Measurements from ENCODE around the gene POU2F1. TPM values are rescaled to one million over a fixed set of nuclear protein-coding genes. Genes with fewer than 3 reads are reported as not detected.

Gene POU2F1
- polyA plus RNA-seq, 1 donor: 6.1 TPM

DNA sequence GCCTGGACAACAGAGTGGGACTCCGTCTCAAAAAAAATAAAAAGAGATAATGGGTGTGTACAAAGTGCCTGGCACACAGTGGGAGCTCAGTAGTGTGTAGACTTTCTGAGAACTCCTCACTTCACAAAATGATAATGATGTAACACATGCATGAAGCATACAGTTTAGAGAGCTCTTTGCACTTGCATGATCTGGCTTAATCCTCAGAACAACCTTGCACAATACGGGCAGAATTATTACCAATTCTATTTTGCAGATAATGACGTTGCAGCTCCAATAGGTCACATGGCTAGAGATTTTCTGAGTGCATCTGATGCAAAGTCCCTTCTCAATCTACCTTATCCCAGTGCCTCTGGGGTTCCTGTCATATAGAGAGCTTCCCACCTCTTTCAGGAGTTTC, 226.3 kb downstream of the POU2F1 start:
- DNase-seq: no peak

- no peak for DNase-seq
Observed at GRCh38 chr1:167447521-167448136, 226.9 kb downstream of the POU2F1 start.

DNA sequence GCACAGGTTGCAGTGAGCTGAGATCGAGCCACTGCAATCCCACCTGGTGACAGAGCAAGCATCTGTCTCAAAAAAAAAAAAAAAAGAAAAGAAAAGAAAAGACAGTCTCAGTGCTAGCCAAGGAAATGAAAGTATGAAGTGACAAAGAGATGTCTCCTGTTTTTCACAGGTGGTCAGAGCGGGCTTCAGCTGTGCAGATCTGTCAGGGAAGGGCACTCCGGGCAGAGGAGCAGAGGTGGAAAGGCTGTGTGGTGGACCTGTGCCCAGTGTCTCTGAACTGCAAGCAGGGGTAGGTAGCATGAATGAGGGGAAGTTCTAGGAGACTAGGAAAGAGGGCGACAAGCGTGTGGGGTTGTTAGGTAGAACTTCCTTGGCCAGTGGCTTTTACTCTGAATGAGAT, 230.2 kb downstream of the POU2F1 start:
- no peak for DNase-seq

DNA sequence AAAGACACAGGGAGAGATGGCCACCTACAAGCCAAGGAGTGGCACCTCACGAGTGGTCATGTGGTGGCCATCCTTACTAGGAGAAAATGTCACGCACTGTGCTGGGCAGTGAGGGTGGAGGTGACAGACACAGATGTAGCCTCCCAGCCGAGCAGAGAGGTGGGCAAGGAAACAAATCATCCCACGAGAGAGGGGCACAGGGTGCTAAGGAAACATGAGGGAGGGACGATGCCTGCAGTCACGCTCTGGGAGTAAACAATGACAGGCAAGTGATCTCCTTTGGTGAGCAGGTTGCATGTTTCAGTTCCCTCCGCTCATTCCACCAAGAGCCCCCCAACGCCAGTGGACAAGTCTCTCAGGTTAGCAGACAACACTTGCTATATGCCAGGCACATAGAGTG, 231.8 kb downstream of the POU2F1 start:
- no peak for DNase-seq

DNA sequence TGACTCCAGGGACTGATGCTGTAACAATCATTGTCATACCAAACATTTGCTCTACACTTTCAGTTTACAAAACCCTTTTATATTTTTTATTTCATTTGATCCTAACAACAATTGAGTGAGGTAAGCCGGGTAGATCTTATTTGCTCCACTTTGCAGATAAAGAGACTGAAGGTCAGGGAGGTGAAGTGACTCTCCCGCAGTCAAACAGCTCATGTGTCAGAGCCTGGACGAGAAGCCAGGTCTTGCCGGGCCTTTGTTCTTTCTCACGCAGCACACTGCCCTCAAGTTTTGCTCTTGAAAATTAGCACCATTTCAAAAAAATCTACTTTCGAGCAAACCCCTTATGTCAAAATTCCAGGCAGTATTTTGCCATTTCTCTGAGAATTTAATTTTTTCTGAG, 232.4 kb downstream of the POU2F1 start:
- DNase-seq: no peak

DNA sequence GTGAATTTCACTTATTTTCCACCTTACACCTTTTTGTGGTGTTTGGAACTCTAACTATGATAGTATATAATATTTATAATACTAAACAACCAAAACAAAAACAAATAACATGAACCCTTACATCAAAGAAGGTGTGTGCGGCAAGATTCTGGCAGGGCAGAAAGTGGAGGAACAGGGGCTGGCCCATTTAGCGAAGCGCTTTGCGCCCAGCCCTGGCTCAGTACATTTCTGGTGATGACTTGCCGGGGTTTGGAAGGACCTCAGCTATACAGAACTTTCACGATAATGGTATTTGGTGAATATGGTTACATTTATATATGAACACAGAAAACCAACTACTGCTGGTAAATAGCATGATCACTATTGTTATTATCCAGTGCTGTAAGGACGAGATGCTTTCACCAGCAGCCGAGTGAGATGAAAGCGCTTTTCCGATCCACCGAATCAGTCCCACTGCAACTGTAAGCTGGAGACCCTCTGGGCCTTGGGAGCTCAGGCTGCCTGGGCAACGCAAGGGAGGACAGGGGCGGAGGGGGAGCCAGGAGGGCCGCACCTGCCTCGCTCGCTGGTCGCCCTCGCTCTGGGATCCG, 233.7 kb downstream of the POU2F1 start:
- DNase-seq: no peak

- DNase-seq: peak; percentile 34
Observed at GRCh38 chr1:167454894-167455785, 234.5 kb downstream of the POU2F1 start.

- peak; percentile 29 for DNase-seq
Observed at GRCh38 chr1:167455786-167456446, 235.2 kb downstream of the POU2F1 start.

GRCh38 chr1:167456524-167456923, 235.8 kb downstream of the POU2F1 start:
- no peak for DNase-seq

GRCh38 chr1:167456926-167457325, 236.2 kb downstream of the POU2F1 start:
- DNase-seq: no peak

DNA sequence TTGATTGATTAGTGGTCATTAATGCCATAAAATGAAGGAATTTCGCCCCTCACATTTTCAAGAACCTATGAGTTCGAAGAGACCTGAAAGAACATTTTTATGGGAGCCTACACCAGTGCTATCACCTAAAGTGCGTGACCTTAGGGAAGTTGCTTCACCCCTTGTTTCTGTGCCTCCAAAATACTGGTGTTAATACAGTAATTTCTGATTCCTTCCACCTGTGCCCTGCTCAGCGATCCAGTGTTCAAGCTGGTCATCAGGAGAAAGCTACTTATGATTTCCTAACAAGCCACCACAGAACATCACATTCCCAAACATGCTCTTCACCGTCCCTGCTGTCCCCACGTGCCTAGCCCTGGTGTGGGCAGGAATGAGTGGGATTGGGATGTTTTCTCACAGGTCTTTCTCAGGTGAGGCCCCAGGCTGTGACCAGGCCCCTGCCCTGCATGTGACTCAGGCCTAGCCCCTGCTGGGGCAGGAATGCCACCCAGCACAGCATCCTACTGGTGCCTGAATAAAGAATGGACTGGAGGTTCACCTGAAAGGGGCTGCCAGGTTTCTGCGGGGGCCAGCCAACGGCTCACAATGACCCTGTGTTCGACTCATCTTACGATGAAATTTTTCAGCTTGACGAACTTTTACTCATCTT, 237.4 kb downstream of the POU2F1 start:
- DNase-seq: no peak

DNA sequence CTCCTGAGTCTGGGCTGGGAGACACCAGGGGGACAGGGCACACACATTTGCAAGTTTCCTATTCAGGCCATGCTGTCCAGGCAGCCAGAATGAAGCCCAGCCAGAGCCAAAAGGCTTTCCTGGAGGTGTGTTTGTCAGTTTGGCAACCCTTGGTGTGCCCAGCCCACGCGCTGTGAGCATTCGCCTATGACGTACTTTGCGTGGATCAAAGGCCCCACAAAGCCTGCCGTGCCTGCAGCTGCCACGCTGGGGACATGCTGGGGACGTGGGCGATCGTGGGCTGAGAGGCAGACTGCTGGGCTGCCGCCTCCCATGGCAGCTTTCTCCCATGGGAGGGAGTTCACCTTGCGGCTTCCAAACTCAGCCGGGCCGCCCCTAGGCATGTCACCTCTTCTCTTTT, 240.2 kb downstream of the POU2F1 start:
- DNase-seq: no peak

DNA sequence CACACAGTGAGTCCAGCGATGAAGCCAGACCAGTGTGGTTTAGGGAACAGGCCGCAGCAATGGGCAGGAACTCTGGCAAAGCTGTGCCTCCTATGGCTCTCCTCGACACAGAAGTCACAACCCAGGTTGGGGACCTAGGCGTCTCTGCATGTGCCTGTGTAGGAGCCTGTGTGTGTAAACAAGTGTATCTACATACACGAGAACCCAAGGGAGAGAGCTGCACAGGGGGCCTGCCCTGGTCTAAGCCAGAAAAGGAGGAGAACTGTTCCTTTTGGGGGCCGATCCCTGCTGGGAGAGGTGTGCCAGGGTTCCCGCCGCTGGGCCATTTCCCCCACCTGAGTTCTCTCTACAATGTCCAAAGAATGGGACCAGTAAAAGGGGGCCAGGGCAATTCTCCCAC, 241.7 kb downstream of the POU2F1 start:
- DNase-seq: no peak

DNA sequence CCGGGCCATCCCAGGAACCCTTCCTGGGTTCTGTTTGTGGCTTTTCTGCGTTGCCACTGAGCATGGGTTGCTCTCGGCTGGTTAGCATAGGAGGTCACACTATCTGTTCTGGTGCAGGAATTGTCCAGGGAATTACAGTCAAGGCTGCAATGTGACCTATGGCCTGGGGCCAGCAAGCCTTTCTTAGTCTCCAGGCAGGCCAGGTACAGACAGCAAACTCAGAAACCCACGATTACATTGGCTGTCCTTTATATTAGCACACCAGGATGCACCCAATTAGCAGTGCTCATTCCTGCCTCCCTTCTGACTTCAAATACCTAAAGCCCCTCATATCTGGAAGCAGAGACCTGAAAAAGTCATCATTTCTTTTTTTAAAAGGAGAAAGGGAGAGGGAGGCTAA, 242.4 kb downstream of the POU2F1 start:
- DNase-seq: no peak

DNA sequence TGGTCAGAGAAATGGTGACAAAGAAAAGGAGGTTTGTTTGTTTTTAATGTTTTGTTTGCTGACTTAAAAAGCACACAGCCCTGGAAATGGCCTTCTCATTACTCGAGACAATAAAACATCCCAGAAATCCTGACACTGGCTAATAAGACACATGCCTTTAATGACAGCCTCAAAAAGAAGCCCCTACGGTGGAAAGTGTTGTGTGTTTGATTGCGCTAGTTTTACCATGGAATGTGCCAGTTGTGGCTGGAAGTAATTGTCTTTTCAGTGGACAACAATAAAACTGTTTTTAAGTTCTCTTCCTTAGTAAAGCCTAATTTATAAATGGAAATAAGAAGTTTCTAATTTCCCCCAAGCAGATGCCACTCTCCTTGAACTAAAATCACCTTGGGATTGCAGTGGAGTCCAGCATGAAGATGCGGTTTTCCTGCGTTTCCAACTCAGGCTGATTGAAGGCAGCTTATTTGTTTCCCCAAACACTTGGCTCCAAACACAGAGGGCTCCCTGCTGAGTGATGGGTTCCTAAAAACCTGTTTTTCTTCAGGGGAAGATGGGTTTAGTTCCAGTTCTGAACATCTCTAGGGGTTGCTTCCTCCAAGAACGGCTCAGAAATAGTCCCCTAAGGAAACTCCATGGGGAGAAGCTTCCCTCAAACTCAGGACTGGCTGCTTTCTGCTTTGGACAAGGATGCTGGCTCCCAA, 243.3 kb downstream of the POU2F1 start:
- no peak for DNase-seq

DNA sequence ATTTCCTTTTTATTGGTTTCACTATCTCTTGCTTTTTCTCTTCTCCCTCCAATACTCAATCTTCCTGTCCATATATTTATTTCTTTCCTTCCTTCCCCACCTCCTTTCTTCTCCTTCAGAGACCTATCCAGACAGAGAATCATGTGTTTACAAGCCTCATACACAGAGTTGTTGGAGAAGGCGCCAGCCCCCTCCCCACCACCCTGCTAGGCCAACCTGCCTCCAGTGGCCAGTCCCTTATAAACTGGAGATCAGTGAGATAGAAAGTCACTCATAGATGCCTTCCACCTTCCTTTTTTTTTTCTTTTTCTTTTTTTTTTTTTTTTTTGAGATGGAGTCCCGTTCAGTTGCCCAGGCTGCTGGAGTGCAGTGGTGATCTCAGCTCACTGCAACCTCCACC, 244.3 kb downstream of the POU2F1 start:
- DNase-seq: no peak

DNA sequence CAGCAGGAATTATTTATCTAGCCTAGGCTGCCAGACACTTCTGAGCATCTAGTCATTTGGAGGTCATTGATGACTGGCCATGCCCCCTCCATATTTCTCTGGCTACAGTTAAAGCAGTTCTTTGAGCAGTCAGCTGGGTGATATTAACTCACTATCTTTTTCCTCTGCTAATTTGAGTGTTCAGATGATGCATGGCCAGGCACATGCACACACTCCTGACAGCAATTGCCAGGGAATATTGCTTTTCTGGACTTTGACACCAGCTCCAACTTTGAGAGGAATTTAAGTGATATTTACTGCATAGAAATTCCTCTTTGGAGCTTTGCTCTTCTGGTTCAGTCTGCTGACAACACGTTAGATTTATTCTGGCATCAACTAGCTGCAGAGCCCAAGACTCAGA, 245.1 kb downstream of the POU2F1 start:
- DNase-seq: no peak

DNA sequence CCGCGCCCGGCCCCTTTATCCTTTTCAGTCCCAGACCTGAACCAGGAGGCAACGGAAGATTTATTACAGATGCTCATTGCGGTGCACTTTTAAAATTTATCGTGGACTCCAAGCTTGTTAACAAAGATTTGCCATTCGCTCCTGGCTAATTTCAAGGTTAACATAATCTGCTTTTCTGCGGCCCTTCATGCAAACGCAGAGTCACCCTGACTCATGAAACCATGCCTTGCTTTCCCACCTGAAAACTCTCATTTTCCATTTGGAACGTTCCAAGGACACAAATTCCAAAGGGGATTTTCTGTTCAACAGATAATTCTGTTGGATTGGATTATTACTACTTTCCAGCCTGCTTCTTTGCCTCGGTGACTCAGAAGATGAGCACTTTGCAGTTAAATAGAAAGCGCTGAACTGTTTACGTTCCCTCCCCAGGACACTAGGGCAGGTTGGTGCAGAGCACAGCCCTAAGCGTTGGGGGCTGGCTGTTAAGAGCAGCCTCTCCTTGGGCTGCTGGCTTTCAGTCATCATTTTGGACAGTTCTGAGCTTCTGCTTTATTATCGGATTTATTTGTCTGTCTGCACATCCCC, 246.5 kb downstream of the POU2F1 start:
- DNase-seq: no peak

DNA sequence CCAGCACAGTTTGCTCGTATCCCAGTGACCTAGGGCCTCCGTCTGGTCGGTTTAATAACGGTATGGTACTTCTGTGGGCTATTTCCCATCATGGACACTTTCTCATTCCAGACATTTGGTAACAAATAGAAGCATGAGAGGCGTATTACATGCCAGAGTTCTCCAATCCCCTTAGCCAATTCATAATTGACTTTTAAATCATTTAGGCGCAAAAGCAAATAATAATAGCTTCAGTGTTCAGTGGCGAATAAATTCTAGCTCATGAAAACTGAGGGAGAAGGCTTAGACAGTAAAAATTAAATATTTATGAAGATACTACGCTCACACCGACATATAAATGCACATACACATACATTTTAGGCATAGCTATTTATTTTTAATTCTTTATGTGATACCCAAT, 247.1 kb downstream of the POU2F1 start:
- no peak for DNase-seq

DNA sequence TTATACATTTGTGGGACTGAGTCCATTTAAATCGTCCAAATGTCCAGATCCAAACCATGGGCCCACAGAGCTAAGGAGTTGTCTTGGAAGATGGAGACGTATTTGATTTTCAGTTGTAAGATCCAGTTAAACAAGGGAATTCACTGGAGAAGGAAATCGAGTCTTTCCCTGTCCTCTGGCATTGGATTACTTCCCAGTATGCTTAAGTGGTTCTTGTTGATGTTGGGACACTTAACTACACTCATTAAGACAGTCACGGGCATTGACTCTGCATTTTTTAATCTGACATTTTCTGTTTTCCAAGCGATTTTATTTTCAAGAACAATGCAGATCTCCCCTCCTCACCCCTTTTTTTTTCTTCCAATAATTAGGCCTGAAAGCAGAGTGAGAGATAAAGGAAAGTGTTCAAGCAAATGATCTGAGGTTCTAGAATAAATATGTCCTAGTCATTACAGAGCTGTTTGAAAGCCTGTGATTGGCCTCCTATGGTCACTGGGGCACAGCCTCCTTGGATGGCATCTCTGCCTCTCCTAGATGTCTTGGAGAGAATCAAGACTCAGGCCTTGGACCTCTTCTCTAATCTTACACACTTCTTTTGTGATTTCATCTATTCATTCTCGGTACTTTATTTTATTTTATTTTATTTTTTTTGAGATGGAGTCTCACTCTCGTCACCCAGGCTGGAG, 248.7 kb downstream of the POU2F1 start:
- no peak for DNase-seq

DNA sequence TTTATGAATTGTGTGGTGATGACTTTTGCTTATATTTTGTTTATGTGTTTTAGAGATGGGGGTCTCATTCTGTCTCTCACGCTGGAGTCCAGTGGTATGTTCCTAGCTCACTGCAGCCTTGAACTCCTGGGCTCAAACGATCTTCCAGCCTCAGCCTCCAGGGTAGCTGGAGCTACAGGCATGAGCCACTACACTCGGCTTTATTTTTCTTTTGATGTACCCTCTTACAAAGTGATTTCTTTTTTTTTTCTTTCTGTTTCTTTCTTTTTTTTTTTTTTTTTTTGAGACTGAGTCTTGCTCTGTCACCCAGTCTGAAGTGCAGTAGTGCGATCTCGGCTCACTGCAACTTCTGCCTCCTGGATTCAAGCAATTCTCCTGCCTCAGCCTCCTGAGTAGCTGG, 250.9 kb downstream of the POU2F1 start:
- no peak for DNase-seq
